ENCODE measurements around the gene ICA1.

ICA1 gene

GRCh38 chr7:8236780-8237407, 25.1 kb downstream of the ICA1 start:
- no peak for TF ChIP-seq CTCF (IDR thresholded peaks at IDR 0.05; ENCODE audit: insufficient read depth, low read depth, low read length, missing control alignments)
- no peak for DNase-seq (ENCODE audit: low read depth)
- no peak overlapping the region for H3K4me3 ChIP-seq (ENCODE audit: low read depth, low read length)

- no peak overlapping the region for H3K4me3 ChIP-seq (ENCODE audit: low read depth, low read length)
- TF ChIP-seq CTCF (IDR thresholded peaks at IDR 0.05; ENCODE audit: insufficient read depth, low read depth, low read length, missing control alignments) = no peak
- DNase-seq (ENCODE audit: low read depth) = peak; percentile 23
Observed at GRCh38 chr7:8232999-8233847, 28.7 kb downstream of the ICA1 start.

- H3K4me3 ChIP-seq (ENCODE audit: low read depth, low read length) = no peak overlapping the region
- DNase-seq (ENCODE audit: low read depth) = no peak
- no peak for TF ChIP-seq CTCF (IDR thresholded peaks at IDR 0.05; ENCODE audit: insufficient read depth, low read depth, low read length, missing control alignments)
Observed at GRCh38 chr7:8229927-8230326, 32.0 kb downstream of the ICA1 start.

GRCh38 chr7:8228766-8229674, 32.9 kb downstream of the ICA1 start:
- H3K4me3 ChIP-seq (ENCODE audit: low read depth, low read length) = no peak overlapping the region
- TF ChIP-seq CTCF (IDR thresholded peaks at IDR 0.05; ENCODE audit: insufficient read depth, low read depth, low read length, missing control alignments) = no peak
- DNase-seq (ENCODE audit: low read depth) = no peak

GRCh38 chr7:8228068-8228467, 33.9 kb downstream of the ICA1 start:
- TF ChIP-seq CTCF (IDR thresholded peaks at IDR 0.05; ENCODE audit: insufficient read depth, low read depth, low read length, missing control alignments) = no peak
- no peak for DNase-seq (ENCODE audit: low read depth)
- no peak overlapping the region for H3K4me3 ChIP-seq (ENCODE audit: low read depth, low read length)

- no peak for DNase-seq (ENCODE audit: low read depth)
- no peak for TF ChIP-seq CTCF (IDR thresholded peaks at IDR 0.05; ENCODE audit: insufficient read depth, low read depth, low read length, missing control alignments)
Observed at GRCh38 chr7:8227261-8227660, 34.7 kb downstream of the ICA1 start.

More at GRCh38 chr7:8227261-8227660, 34.7 kb downstream of the ICA1 start:
- no peak overlapping the region for H3K4me3 ChIP-seq (ENCODE audit: low read depth, low read length)

All from GM12865 (cell line).